ENCODE measurements around the gene POLK. TPM values are rescaled to one million over a fixed set of nuclear protein-coding genes. Genes with fewer than 3 reads are reported as not detected.

POLK gene
- total and polyA plus RNA-seq, 2 of the 8 experiments (the other 6 are each of a cell fraction or from before 2014, with no cell fraction given), result 2.0 to 9.0 TPM

GRCh38 chr5:75532190-75532589, 20.5 kb downstream of the POLK start (continued):
- TF ChIP-seq, protein P1, sequence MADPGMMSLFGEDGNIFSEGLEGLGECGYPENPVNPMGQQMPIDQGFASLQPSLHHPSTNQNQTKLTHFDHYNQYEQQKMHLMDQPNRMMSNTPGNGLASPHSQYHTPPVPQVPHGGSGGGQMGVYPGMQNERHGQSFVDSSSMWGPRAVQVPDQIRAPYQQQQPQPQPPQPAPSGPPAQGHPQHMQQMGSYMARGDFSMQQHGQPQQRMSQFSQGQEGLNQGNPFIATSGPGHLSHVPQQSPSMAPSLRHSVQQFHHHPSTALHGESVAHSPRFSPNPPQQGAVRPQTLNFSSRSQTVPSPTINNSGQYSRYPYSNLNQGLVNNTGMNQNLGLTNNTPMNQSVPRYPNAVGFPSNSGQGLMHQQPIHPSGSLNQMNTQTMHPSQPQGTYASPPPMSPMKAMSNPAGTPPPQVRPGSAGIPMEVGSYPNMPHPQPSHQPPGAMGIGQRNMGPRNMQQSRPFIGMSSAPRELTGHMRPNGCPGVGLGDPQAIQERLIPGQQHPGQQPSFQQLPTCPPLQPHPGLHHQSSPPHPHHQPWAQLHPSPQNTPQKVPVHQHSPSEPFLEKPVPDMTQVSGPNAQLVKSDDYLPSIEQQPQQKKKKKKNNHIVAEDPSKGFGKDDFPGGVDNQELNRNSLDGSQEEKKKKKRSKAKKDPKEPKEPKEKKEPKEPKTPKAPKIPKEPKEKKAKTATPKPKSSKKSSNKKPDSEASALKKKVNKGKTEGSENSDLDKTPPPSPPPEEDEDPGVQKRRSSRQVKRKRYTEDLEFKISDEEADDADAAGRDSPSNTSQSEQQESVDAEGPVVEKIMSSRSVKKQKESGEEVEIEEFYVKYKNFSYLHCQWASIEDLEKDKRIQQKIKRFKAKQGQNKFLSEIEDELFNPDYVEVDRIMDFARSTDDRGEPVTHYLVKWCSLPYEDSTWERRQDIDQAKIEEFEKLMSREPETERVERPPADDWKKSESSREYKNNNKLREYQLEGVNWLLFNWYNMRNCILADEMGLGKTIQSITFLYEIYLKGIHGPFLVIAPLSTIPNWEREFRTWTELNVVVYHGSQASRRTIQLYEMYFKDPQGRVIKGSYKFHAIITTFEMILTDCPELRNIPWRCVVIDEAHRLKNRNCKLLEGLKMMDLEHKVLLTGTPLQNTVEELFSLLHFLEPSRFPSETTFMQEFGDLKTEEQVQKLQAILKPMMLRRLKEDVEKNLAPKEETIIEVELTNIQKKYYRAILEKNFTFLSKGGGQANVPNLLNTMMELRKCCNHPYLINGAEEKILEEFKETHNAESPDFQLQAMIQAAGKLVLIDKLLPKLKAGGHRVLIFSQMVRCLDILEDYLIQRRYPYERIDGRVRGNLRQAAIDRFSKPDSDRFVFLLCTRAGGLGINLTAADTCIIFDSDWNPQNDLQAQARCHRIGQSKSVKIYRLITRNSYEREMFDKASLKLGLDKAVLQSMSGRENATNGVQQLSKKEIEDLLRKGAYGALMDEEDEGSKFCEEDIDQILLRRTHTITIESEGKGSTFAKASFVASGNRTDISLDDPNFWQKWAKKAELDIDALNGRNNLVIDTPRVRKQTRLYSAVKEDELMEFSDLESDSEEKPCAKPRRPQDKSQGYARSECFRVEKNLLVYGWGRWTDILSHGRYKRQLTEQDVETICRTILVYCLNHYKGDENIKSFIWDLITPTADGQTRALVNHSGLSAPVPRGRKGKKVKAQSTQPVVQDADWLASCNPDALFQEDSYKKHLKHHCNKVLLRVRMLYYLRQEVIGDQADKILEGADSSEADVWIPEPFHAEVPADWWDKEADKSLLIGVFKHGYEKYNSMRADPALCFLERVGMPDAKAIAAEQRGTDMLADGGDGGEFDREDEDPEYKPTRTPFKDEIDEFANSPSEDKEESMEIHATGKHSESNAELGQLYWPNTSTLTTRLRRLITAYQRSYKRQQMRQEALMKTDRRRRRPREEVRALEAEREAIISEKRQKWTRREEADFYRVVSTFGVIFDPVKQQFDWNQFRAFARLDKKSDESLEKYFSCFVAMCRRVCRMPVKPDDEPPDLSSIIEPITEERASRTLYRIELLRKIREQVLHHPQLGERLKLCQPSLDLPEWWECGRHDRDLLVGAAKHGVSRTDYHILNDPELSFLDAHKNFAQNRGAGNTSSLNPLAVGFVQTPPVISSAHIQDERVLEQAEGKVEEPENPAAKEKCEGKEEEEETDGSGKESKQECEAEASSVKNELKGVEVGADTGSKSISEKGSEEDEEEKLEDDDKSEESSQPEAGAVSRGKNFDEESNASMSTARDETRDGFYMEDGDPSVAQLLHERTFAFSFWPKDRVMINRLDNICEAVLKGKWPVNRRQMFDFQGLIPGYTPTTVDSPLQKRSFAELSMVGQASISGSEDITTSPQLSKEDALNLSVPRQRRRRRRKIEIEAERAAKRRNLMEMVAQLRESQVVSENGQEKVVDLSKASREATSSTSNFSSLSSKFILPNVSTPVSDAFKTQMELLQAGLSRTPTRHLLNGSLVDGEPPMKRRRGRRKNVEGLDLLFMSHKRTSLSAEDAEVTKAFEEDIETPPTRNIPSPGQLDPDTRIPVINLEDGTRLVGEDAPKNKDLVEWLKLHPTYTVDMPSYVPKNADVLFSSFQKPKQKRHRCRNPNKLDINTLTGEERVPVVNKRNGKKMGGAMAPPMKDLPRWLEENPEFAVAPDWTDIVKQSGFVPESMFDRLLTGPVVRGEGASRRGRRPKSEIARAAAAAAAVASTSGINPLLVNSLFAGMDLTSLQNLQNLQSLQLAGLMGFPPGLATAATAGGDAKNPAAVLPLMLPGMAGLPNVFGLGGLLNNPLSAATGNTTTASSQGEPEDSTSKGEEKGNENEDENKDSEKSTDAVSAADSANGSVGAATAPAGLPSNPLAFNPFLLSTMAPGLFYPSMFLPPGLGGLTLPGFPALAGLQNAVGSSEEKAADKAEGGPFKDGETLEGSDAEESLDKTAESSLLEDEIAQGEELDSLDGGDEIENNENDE (IDR thresholded peaks at IDR 0.05; ENCODE audit: insufficient replicate concordance, low read length), result no peak
- TF ChIP-seq YY1 (IDR thresholded peaks at IDR 0.05; ENCODE audit: low read depth, low read length), result no peak
- no peak for TF ChIP-seq HDAC2 (IDR thresholded peaks at IDR 0.05; ENCODE audit: borderline replicate concordance in 1 of 2, low read depth in 2 of 2, low read length in 2 of 2)
- no peak for TF ChIP-seq BCL11A (IDR thresholded peaks at IDR 0.05; ENCODE audit: low read depth in 2 of 2, low read length in 2 of 2)
- TF ChIP-seq RAD21 (IDR thresholded peaks at IDR 0.05 in 1 of 2, conservative IDR thresholded peaks at IDR 0.05 in 1 of 2; ENCODE audit: low read depth in 2 of 2, low read length in 2 of 2), result no peak
- TF ChIP-seq GTF2F1 (IDR thresholded peaks at IDR 0.05; ENCODE audit: borderline replicate concordance, low read depth, low read length), result no peak
- TF ChIP-seq TAF1 (IDR thresholded peaks at IDR 0.05; ENCODE audit: low read depth, low read length), result no peak
- no peak for TF ChIP-seq BRCA1 (IDR thresholded peaks at IDR 0.05; ENCODE audit: low read depth, low read length)
- TF ChIP-seq SIX5 (IDR thresholded peaks at IDR 0.05; ENCODE audit: low read depth, low read length), result no peak
- TF ChIP-seq SRF (IDR thresholded peaks at IDR 0.05; ENCODE audit: low read depth, low read length), result no peak
- TF ChIP-seq CEBPB (IDR thresholded peaks at IDR 0.05; ENCODE audit: low read depth, low read length), result no peak
